ENCODE measurements around the gene PTPRH.
A peak's percentile ranks its signal among the peaks of the same experiment; 100 is the strongest.
"Not testable (repeated sequence)": the region's sequence is repeated elsewhere in the genome, so short reads cannot be mapped to it uniquely, and the experiment has no call there.

The PTPRH gene

GRCh38 chr19:55199620-55200204 lies 9.6 kb downstream of the PTPRH start:
- in situ Hi-C loops (cut with MboI; ENCODE audit: low pct_unique_long_range_greater_than_20kb, low sequenced_read_pairs): no loop called here
- no peak for DNase-seq

GRCh38 chr19:55198651-55199050 lies 10.7 kb downstream of the PTPRH start:
- in situ Hi-C loops (cut with MboI; ENCODE audit: low pct_unique_long_range_greater_than_20kb, low sequenced_read_pairs): no loop called here
- no peak for DNase-seq

GRCh38 chr19:55197528-55197927 lies 11.8 kb downstream of the PTPRH start:
- in situ Hi-C loops (cut with MboI; ENCODE audit: low pct_unique_long_range_greater_than_20kb, low sequenced_read_pairs): no loop called here
- DNase-seq: no peak

- in situ Hi-C loops (cut with MboI; ENCODE audit: low pct_unique_long_range_greater_than_20kb, low sequenced_read_pairs): no loop called here
- DNase-seq: no peak
Measured at GRCh38 chr19:55196803-55197202, 12.5 kb downstream of the PTPRH start.

GRCh38 chr19:55193481-55193880 lies 15.8 kb downstream of the PTPRH start:
- DNase-seq: no peak
- in situ Hi-C loops (cut with MboI; ENCODE audit: low pct_unique_long_range_greater_than_20kb, low sequenced_read_pairs): no loop called here

GRCh38 chr19:55189403-55189835 lies 19.9 kb downstream of the PTPRH start:
- in situ Hi-C loops (cut with MboI; ENCODE audit: low pct_unique_long_range_greater_than_20kb, low sequenced_read_pairs): no loop called here
- peak; percentile 28 for DNase-seq

GRCh38 chr19:55188625-55189024 lies 20.7 kb downstream of the PTPRH start:
- no peak for DNase-seq
- in situ Hi-C loops (cut with MboI; ENCODE audit: low pct_unique_long_range_greater_than_20kb, low sequenced_read_pairs): no loop called here

GRCh38 chr19:55186080-55186479 lies 23.2 kb downstream of the PTPRH start:
- DNase-seq: no peak
- in situ Hi-C loops (cut with MboI; ENCODE audit: low pct_unique_long_range_greater_than_20kb, low sequenced_read_pairs): no loop called here

- DNase-seq: no peak
Measured at GRCh38 chr19:55181740-55182139, 27.6 kb downstream of the PTPRH start.

GRCh38 chr19:55179606-55180484 lies 29.5 kb downstream of the PTPRH start, which contains the start of gene SYT5:
Gene SYT5 (minus strand): TSS chr19:55180289. CDS start chr19:55179041, 1,248 bp downstream.
- in situ Hi-C loops (cut with MboI; ENCODE audit: low pct_unique_long_range_greater_than_20kb, low sequenced_read_pairs): no loop called here
- peak; percentile 45 for DNase-seq

More at GRCh38 chr19:55181740-55182139, 27.6 kb downstream of the PTPRH start:
- in situ Hi-C loops (cut with MboI; ENCODE audit: low pct_unique_long_range_greater_than_20kb, low sequenced_read_pairs): no loop called here

GRCh38 chr19:55178781-55179599 lies 30.3 kb downstream of the PTPRH start:
- in situ Hi-C loops (cut with MboI; ENCODE audit: low pct_unique_long_range_greater_than_20kb, low sequenced_read_pairs): no loop called here

GRCh38 chr19:55176076-55176475 lies 33.2 kb downstream of the PTPRH start:
- in situ Hi-C loops (cut with MboI; ENCODE audit: low pct_unique_long_range_greater_than_20kb, low sequenced_read_pairs): no loop called here
- DNase-seq: no peak

More at GRCh38 chr19:55178781-55179599, 30.3 kb downstream of the PTPRH start:
- DNase-seq: peak; percentile 89

GRCh38 chr19:55175117-55175867 lies 34.0 kb downstream of the PTPRH start:
- in situ Hi-C loops (cut with MboI; ENCODE audit: low pct_unique_long_range_greater_than_20kb, low sequenced_read_pairs): no loop called here
- no peak for DNase-seq

- in situ Hi-C loops (cut with MboI; ENCODE audit: low pct_unique_long_range_greater_than_20kb, low sequenced_read_pairs): no loop called here
- DNase-seq: no peak
Measured at GRCh38 chr19:55174425-55175116, 34.7 kb downstream of the PTPRH start.

GRCh38 chr19:55173714-55174409 lies 35.4 kb downstream of the PTPRH start:
- in situ Hi-C loops (cut with MboI; ENCODE audit: low pct_unique_long_range_greater_than_20kb, low sequenced_read_pairs): no loop called here
- DNase-seq: no peak

GRCh38 chr19:55173186-55173713 lies 36.1 kb downstream of the PTPRH start:
- in situ Hi-C loops (cut with MboI; ENCODE audit: low pct_unique_long_range_greater_than_20kb, low sequenced_read_pairs): no loop called here
- no peak for DNase-seq

GRCh38 chr19:55172741-55173140 lies 36.6 kb downstream of the PTPRH start:
- in situ Hi-C loops (cut with MboI; ENCODE audit: low pct_unique_long_range_greater_than_20kb, low sequenced_read_pairs): no loop called here
- DNase-seq: no peak

GRCh38 chr19:55172318-55172717 lies 37.0 kb downstream of the PTPRH start:
- in situ Hi-C loops (cut with MboI; ENCODE audit: low pct_unique_long_range_greater_than_20kb, low sequenced_read_pairs); DNase-seq: not testable (repeated sequence)

All from KBM-7 (cell line).